HCT116 (cell line): ENCODE measurements around the gene ADGRE1. TPM values are rescaled to one million over a fixed set of nuclear protein-coding genes. Genes with fewer than 3 reads are reported as not detected.

Experiments
- ATAC-seq: fragments of 200-7000 bp; cut with Tn5 transposase; 2 replicates; pipeline ENCODE4 v1.9.1; 2020; ENCODE audit warnings: mild to moderate bottlenecking, moderate library complexity
- BruUV-seq: library from RNA; stranded (reverse); fragments of 400-500 nt; replicated peaks from 2 replicates; lab custom pipeline; 2021; lab: Mats Ljungman, UMichigan
- CTCF ChIA-PET: fragments of 300-600 bp; sonication (Branson Sonifier 250); formaldehyde crosslinking; loops from one replicate; lab custom pipeline; 2021; ENCODE audit warnings: antibody characterized with exemption; lab: Charles Lee
- POLR2A ChIA-PET: fragments of 300-600, 350-600 bp; sonication (Branson Sonifier 250); formaldehyde crosslinking; loops from one replicate; lab custom pipeline; 2021; ENCODE audit warnings: antibody characterized with exemption; lab: Charles Lee
- RAD21 ChIA-PET, 2 experiments: fragments of 300-600 bp; sonication (Branson Sonifier 250); formaldehyde crosslinking; loops; one replicate each; lab custom pipeline; 2023; ENCODE audit warnings: low total read pairs in 2 of 2; ENCODE audit not compliant: uncharacterized antibody in 2 of 2, unreplicated experiment in 2 of 2, low non-redundant PET in 1 of 2; lab: Charles Lee
- DNase-seq: peaks from one replicate; pipeline ENCODE4 v3.0.0-alpha.2; 2010; ENCODE audit warnings: low read depth, low spot score
- H2AFZ ChIP-seq: fragments of 200-600 bp; shearing (Covaris generic), sonication (generic); 2 replicates; pipeline ENCODE4 v1.6.1; 2017; ENCODE audit warnings: low read depth, mixed run types, mixed read lengths, antibody characterized with exemption, low read length; ENCODE audit not compliant: poor library complexity, severe bottlenecking
- H3K27ac ChIP-seq: 2 replicates; pipeline ENCODE4 v1.5.1; 2012; ENCODE audit warnings: low read depth, low read length
- H3K27me3 ChIP-seq: fragments of 200-600 bp; sonication (generic); 2 replicates; pipeline ENCODE4 v1.6.1; 2016; ENCODE audit warnings: mixed run types, low read length, mixed read lengths; ENCODE audit not compliant: insufficient read depth
- H3K36me3 ChIP-seq, 2 experiments: fragments of 200-500 bp in 1 of 2; fragments of 200-600 bp in 1 of 2; sonication (Bioruptor generic) in 1 of 2; sonication (generic) in 1 of 2; 2 replicates each; pipeline versions ENCODE4 v1.5.1 to v1.6.1; 2014 to 2016; ENCODE audit warnings: low read length in 2 of 2, inconsistent platforms in 1 of 2, mixed read lengths in 1 of 2, mixed run types in 1 of 2; ENCODE audit not compliant: insufficient read depth in 2 of 2, control insufficient read depth in 1 of 2
- H3K4me1 ChIP-seq, 2 experiments: fragments of 200-600 bp in 1 of 2; sonication (generic) in 1 of 2; 2 replicates each; pipeline versions ENCODE4 v1.5.1 to v1.6.1; 2012 to 2017; ENCODE audit warnings: low read length in 2 of 2, inconsistent platforms in 1 of 2, mild to moderate bottlenecking in 1 of 2, mixed read lengths in 1 of 2, mixed run types in 1 of 2, moderate library complexity in 1 of 2; ENCODE audit not compliant: insufficient read depth in 2 of 2, control insufficient read depth in 1 of 2
- H3K4me2 ChIP-seq: fragments of 200-600 bp; sonication (generic); 2 replicates; pipeline ENCODE4 v1.6.1; 2017; ENCODE audit warnings: mixed run types, low read length, mixed read lengths
- H3K4me3 ChIP-seq, 2 experiments: fragments of 200-600 bp in 1 of 2; sonication (generic) in 1 of 2; replicated peaks in 1 of 2; 2 replicates each; pipeline ENCODE4 v1.5.1; 2011 to 2016; ENCODE audit warnings: low read length in 2 of 2, control low read depth in 1 of 2, low read depth in 1 of 2, mild to moderate bottlenecking in 1 of 2, mixed read lengths in 1 of 2, mixed run types in 1 of 2
- H3K79me2 ChIP-seq: fragments of 200-600 bp; sonication (generic); 2 replicates; pipeline ENCODE4 v1.6.1; 2017; ENCODE audit warnings: mild to moderate bottlenecking, mixed run types, low read length, moderate library complexity, mixed read lengths; ENCODE audit not compliant: insufficient read depth
- H3K9ac ChIP-seq: fragments of 200-600 bp; sonication (generic); 2 replicates; pipeline ENCODE4 v1.6.1; 2016; ENCODE audit warnings: low read length, mixed read lengths
- H3K9me2 ChIP-seq: fragments of 200-600 bp; sonication (generic), shearing (Covaris generic); 2 replicates; pipeline ENCODE4 v1.6.1; 2017; ENCODE audit warnings: mixed run types, mild to moderate bottlenecking, moderate library complexity; ENCODE audit not compliant: insufficient read depth
- H3K9me3 ChIP-seq, 2 experiments: fragments of 200-500 bp in 1 of 2; fragments of 200-600 bp in 1 of 2; sonication (Bioruptor generic) in 1 of 2; sonication (generic) in 1 of 2; 2 replicates each; pipeline ENCODE4 v1.6.1; 2014 to 2017; ENCODE audit warnings: low read length in 2 of 2, mixed read lengths in 2 of 2, inconsistent platforms in 1 of 2, low read depth in 1 of 2, mild to moderate bottlenecking in 1 of 2, mixed run types in 1 of 2, moderate library complexity in 1 of 2; ENCODE audit not compliant: control insufficient read depth in 1 of 2, insufficient read depth in 1 of 2
- H4K20me1 ChIP-seq: fragments of 200-600 bp; sonication (generic), shearing (Covaris generic); 2 replicates; pipeline ENCODE4 v1.6.1; 2017; ENCODE audit warnings: mixed run types, mild to moderate bottlenecking, moderate library complexity; ENCODE audit not compliant: insufficient read depth
- CBX3 ChIP-seq: IDR thresholded peaks from 2 replicates; pipeline ENCODE4 v1.6.1; 2012; ENCODE audit warnings: low read depth
- EZH2 ChIP-seq: fragments of 200-600 bp; sonication (generic); IDR thresholded peaks from 2 replicates; pipeline ENCODE4 v1.6.1; 2017; ENCODE audit warnings: antibody characterized with exemption, mixed run types
- EZH2phosphoT487 ChIP-seq: fragments of 200-600 bp; IDR thresholded peaks from 2 replicates; pipeline ENCODE4 v1.6.1; 2018; ENCODE audit warnings: antibody characterized with exemption, borderline replicate concordance
- JUND ChIP-seq: IDR thresholded peaks from 2 replicates; pipeline ENCODE4 v1.6.1; 2012
- RAD21 ChIP-seq: IDR thresholded peaks from 2 replicates; pipeline ENCODE4 v1.6.1; 2012; ENCODE audit warnings: low read depth, mild to moderate bottlenecking
- SIN3A ChIP-seq: IDR thresholded peaks from 2 replicates; pipeline ENCODE4 v1.6.1; 2012; ENCODE audit warnings: low read depth
- SP1 ChIP-seq: IDR thresholded peaks from 2 replicates; pipeline ENCODE4 v1.6.1; 2012; ENCODE audit warnings: low read depth
- SRF ChIP-seq: IDR thresholded peaks from 2 replicates; pipeline ENCODE4 v1.6.1; 2012; ENCODE audit warnings: low read depth
- ZNF274 ChIP-seq: fragments of 200-500 bp; sonication (Bioruptor generic); IDR thresholded peaks from 2 replicates; pipeline ENCODE4 v1.6.1; 2014; ENCODE audit warnings: mild to moderate bottlenecking, low read depth, low read length, inconsistent platforms
- intact Hi-C: fragments of 100-400 bp; cut with micrococcal nuclease; formaldehyde crosslinking; loops from 2 replicates; pipeline ENCODE4 v1.10.0; 2022
- total RNA-seq: library from RNA; stranded (reverse); gene quantifications from one replicate; pipeline ENCODE4 v1.2.1, GENCODE V29; 2021; ENCODE audit not compliant: unreplicated experiment
- TF ChIP-seq, protein P1 (sequence below): IDR thresholded peaks from 2 replicates; pipeline ENCODE4 v1.6.1; 2012; ENCODE audit warnings: low read depth
- TF ChIP-seq, protein P2 (sequence below), 3 experiments: fragments of 200-600 bp in 1 of 3; sonication (generic) in 1 of 3; IDR thresholded peaks in 2 of 3; conservative IDR thresholded peaks in 1 of 3; 2 replicates each; pipeline ENCODE4 v1.5.1; 2012 to 2017; ENCODE audit warnings: low read depth in 2 of 3, low read length in 2 of 3, antibody characterized with exemption in 1 of 3, borderline replicate concordance in 1 of 3, control low read depth in 1 of 3, mild to moderate bottlenecking in 1 of 3, mixed read lengths in 1 of 3, mixed run types in 1 of 3, moderate library complexity in 1 of 3; ENCODE audit not compliant: insufficient read depth in 1 of 3

The ADGRE1 gene
- total RNA-seq, 1 experiment from 2014 or later = not detected

DNA sequence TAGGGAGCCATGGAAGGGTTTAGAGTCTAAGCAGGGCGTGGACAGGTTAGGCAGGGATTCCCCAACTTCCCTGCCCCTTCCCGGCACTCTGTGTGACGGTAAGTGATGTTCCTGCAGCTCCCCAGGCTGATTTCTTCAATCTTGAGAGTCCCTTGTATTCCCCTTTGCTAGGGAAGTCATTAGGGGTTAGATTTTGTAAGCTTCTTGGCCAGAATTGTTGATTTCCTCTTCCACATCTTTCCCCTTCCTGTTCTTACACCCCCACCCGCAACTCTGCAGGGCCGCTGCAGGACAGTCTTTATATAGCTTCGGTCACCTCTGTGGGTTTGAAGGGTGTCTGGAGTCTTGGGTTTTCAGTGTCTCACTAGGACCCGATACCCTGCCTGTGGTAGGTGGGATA, 10.6 kb upstream of the ADGRE1 start:
- Histone ChIP-seq H3K4me3 (no peak overlapping the region), H3K27ac (no peak overlapping the region), H3K36me3 (no peaks in the 10 kb centered on the region), H3K79me2 (no peaks in the 10 kb centered on the region), H3K27me3 (no peaks in the 10 kb centered on the region), H3K4me2 (no peak overlapping the region), H2AFZ (no peak overlapping the region), H3K9ac (no peak overlapping the region), H4K20me1 (no peaks in the 10 kb centered on the region), H3K4me1 (no peaks in the 10 kb centered on the region)
- DNase-seq = no peak
- no peak for ATAC-seq
- ChIA-PET POLR2A (no interaction called here), CTCF (interaction anchor here (1.4 kb wide), 1 partner anchor 13 kb away, joined by 6 read pairs; no protein-coding TSS in a partner anchor), RAD21 (no interaction called here)
- intact Hi-C loops = no loop called here
- no TSS peak for BruUV-seq
- TF ChIP-seq JUND (no peak), SRF (no peak), EZH2 (no peak), EZH2phosphoT487 (no peak), SIN3A (no peak), RAD21 (no peak), SP1 (no peak), ZNF274 (no peak), CBX3 (no peak)
- TF ChIP-seq, protein P1, sequence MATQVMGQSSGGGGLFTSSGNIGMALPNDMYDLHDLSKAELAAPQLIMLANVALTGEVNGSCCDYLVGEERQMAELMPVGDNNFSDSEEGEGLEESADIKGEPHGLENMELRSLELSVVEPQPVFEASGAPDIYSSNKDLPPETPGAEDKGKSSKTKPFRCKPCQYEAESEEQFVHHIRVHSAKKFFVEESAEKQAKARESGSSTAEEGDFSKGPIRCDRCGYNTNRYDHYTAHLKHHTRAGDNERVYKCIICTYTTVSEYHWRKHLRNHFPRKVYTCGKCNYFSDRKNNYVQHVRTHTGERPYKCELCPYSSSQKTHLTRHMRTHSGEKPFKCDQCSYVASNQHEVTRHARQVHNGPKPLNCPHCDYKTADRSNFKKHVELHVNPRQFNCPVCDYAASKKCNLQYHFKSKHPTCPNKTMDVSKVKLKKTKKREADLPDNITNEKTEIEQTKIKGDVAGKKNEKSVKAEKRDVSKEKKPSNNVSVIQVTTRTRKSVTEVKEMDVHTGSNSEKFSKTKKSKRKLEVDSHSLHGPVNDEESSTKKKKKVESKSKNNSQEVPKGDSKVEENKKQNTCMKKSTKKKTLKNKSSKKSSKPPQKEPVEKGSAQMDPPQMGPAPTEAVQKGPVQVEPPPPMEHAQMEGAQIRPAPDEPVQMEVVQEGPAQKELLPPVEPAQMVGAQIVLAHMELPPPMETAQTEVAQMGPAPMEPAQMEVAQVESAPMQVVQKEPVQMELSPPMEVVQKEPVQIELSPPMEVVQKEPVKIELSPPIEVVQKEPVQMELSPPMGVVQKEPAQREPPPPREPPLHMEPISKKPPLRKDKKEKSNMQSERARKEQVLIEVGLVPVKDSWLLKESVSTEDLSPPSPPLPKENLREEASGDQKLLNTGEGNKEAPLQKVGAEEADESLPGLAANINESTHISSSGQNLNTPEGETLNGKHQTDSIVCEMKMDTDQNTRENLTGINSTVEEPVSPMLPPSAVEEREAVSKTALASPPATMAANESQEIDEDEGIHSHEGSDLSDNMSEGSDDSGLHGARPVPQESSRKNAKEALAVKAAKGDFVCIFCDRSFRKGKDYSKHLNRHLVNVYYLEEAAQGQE = no peak
- TF ChIP-seq, protein P2, sequence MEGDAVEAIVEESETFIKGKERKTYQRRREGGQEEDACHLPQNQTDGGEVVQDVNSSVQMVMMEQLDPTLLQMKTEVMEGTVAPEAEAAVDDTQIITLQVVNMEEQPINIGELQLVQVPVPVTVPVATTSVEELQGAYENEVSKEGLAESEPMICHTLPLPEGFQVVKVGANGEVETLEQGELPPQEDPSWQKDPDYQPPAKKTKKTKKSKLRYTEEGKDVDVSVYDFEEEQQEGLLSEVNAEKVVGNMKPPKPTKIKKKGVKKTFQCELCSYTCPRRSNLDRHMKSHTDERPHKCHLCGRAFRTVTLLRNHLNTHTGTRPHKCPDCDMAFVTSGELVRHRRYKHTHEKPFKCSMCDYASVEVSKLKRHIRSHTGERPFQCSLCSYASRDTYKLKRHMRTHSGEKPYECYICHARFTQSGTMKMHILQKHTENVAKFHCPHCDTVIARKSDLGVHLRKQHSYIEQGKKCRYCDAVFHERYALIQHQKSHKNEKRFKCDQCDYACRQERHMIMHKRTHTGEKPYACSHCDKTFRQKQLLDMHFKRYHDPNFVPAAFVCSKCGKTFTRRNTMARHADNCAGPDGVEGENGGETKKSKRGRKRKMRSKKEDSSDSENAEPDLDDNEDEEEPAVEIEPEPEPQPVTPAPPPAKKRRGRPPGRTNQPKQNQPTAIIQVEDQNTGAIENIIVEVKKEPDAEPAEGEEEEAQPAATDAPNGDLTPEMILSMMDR (IDR thresholded peaks at IDR 0.05 in 2 of 3, conservative IDR thresholded peaks at IDR 0.05 in 1 of 3; ENCODE audit: borderline replicate concordance in 1 of 3, insufficient read depth in 1 of 3, low read depth in 2 of 3, low read length in 2 of 3) = no peak
- TF ChIP-seq, all 23 proteins: peak for 0
- no peaks in the 10 kb centered on the region; a peak in 1 of 4 replicates for H3K9me3 ChIP-seq
- H3K9me2 ChIP-seq = no peaks in the 10 kb centered on the region
